Astrocyte (in vitro differentiated cells and primary cell): ENCODE measurements around the gene CPLX3. TPM values are rescaled to one million over a fixed set of nuclear protein-coding genes. Genes with fewer than 3 reads are reported as not detected.
A peak's percentile ranks its signal among the peaks of the same experiment; 100 is the strongest.

Experiments
- DNase-seq: peaks from one replicate; pipeline ENCODE4 v3.0.0-alpha.2; 2010; ENCODE audit warnings: low read depth
- FAIRE-seq: peaks from 2 replicates; lab custom pipeline; 2011; peaks lifted over from hg19 to GRCh38; lab: Jason Lieb, UNC
- H2AFZ ChIP-seq: 2 replicates; pipeline ENCODE4 v1.6.0; 2012; ENCODE audit warnings: low read depth, low read length, inconsistent platforms
- H3K27ac ChIP-seq: 2 replicates; pipeline ENCODE4 v1.5.1; 2011; ENCODE audit warnings: low read depth, low read length, inconsistent platforms
- H3K27me3 ChIP-seq: 2 replicates; pipeline ENCODE4 v1.6.0; 2011; ENCODE audit warnings: low read length, inconsistent platforms; ENCODE audit not compliant: insufficient read depth
- H3K36me3 ChIP-seq: 2 replicates; pipeline ENCODE4 v1.5.1; 2011; ENCODE audit warnings: low read length, inconsistent platforms; ENCODE audit not compliant: insufficient read depth
- H3K4me1 ChIP-seq: 2 replicates; pipeline ENCODE4 v1.5.1; 2011; ENCODE audit warnings: low read length, inconsistent platforms; ENCODE audit not compliant: insufficient read depth
- H3K4me2 ChIP-seq: 2 replicates; pipeline ENCODE4 v1.6.0; 2012; ENCODE audit warnings: low read length, inconsistent platforms
- H3K4me3 ChIP-seq: 2 replicates; pipeline ENCODE4 v1.5.1; 2011; ENCODE audit warnings: low read depth, mild to moderate bottlenecking, low read length, inconsistent platforms; ENCODE audit not compliant: insufficient read depth
- H3K79me2 ChIP-seq: 2 replicates; pipeline ENCODE4 v1.6.0; 2012; ENCODE audit warnings: mild to moderate bottlenecking, low read length, inconsistent platforms; ENCODE audit not compliant: insufficient read depth
- H3K9ac ChIP-seq: 2 replicates; pipeline ENCODE4 v1.6.0; 2012; ENCODE audit warnings: mild to moderate bottlenecking, low read length, inconsistent platforms
- H3K9me3 ChIP-seq: 2 replicates; pipeline ENCODE4 v1.5.1; 2012; ENCODE audit warnings: low read depth, mild to moderate bottlenecking, low read length, inconsistent platforms; ENCODE audit not compliant: insufficient read depth
- H4K20me1 ChIP-seq: 2 replicates; pipeline ENCODE4 v1.6.0; 2012; ENCODE audit warnings: low read length, inconsistent platforms; ENCODE audit not compliant: insufficient read depth
- H3K27ac Mint-ChIP-seq: one replicate; pipeline ENCODE4 v1.8.0; 2021; ENCODE audit warnings: mild to moderate bottlenecking, mixed read lengths; ENCODE audit not compliant: unreplicated experiment
- H3K27me3 Mint-ChIP-seq: one replicate; pipeline ENCODE4 v1.8.0; 2021; ENCODE audit warnings: low read depth, mixed read lengths; ENCODE audit not compliant: unreplicated experiment
- H3K36me3 Mint-ChIP-seq: one replicate; pipeline ENCODE4 v1.8.0; 2021; ENCODE audit warnings: low read depth, mixed read lengths; ENCODE audit not compliant: unreplicated experiment
- H3K4me1 Mint-ChIP-seq: one replicate; pipeline ENCODE4 v1.8.0; 2021; ENCODE audit warnings: low read depth, mixed read lengths; ENCODE audit not compliant: unreplicated experiment
- H3K4me3 Mint-ChIP-seq: one replicate; pipeline ENCODE4 v1.8.0; 2021; ENCODE audit warnings: mild to moderate bottlenecking, moderate library complexity, mixed read lengths; ENCODE audit not compliant: unreplicated experiment
- H3K9me3 Mint-ChIP-seq: one replicate; pipeline ENCODE4 v1.8.0; 2021; ENCODE audit warnings: mild to moderate bottlenecking, mixed read lengths; ENCODE audit not compliant: unreplicated experiment
- CTCF ChIP-seq: IDR thresholded peaks from 2 replicates; pipeline ENCODE4 v1.5.1; 2011; ENCODE audit warnings: low read depth, mild to moderate bottlenecking, inconsistent platforms, low read length, moderate library complexity; ENCODE audit not compliant: insufficient read depth
- EZH2 ChIP-seq: IDR thresholded peaks from 2 replicates; pipeline ENCODE4 v1.6.1; 2012; ENCODE audit warnings: mild to moderate bottlenecking, low read length, inconsistent platforms; ENCODE audit not compliant: insufficient read depth
- total RNA-seq: library from RNA; stranded (reverse); gene quantifications from 2 replicates; pipeline ENCODE4 v1.2.1, GENCODE V29; 2021

The CPLX3 gene
- total RNA-seq, 1 donor from 2014 or later = not detected

- Histone ChIP-seq H4K20me1 (peaks cover 94% of the 10 kb centered on the region), H3K4me1 (peaks cover 69% of the 10 kb centered on the region), H3K27me3 (no peaks in the 10 kb centered on the region), H3K4me3 (no peak overlapping the region), H2AFZ (peak overlapping the region; percentile 32), H3K4me2 (peak overlapping the region; percentile 71), H3K27ac (peak overlapping the region; percentile 85), H3K79me2 (peaks cover 94% of the 10 kb centered on the region), H3K9ac (peak overlapping the region; percentile 76), H3K36me3 (no peaks in the 10 kb centered on the region), H3K9me3 (no peaks in the 10 kb centered on the region)
- no peak for FAIRE-seq
- TF ChIP-seq CTCF (no peak), EZH2 (no peak)
- Mint-ChIP-seq H3K9me3 (no peaks in the 10 kb centered on the region), H3K36me3 (peaks cover 3% of the 10 kb centered on the region), H3K27ac (peak overlapping the region; percentile 77), H3K4me3 (no peak overlapping the region), H3K4me1 (peaks cover 42% of the 10 kb centered on the region), H3K27me3 (no peaks in the 10 kb centered on the region)
- DNase-seq = peak; percentile 91
These were observed 36.1 kb upstream of the CPLX3 start for GRCh38 chr15:74790080-74790916.

GRCh38 chr15:74791007-74791406 lies 35.4 kb upstream of the CPLX3 start:
- Mint-ChIP-seq H3K36me3 (peaks cover 3% of the 10 kb centered on the region), H3K4me3 (peak overlapping the region; percentile 6), H3K4me1 (peaks cover 42% of the 10 kb centered on the region), H3K9me3 (no peaks in the 10 kb centered on the region), H3K27me3 (no peaks in the 10 kb centered on the region), H3K27ac (peak overlapping the region; percentile 44)
- Histone ChIP-seq H3K36me3 (no peaks in the 10 kb centered on the region), H3K4me3 (no peak overlapping the region), H3K4me1 (peaks cover 69% of the 10 kb centered on the region), H3K9ac (peak overlapping the region; percentile 44), H3K27ac (peak overlapping the region; percentile 85), H2AFZ (no peak overlapping the region), H4K20me1 (peaks cover 94% of the 10 kb centered on the region), H3K79me2 (peaks cover 94% of the 10 kb centered on the region), H3K27me3 (no peaks in the 10 kb centered on the region), H3K4me2 (no peak overlapping the region), H3K9me3 (no peaks in the 10 kb centered on the region)
- DNase-seq (no peak), FAIRE-seq (no peak)
- no peak for TF ChIP-seq EZH2

GRCh38 chr15:74791667-74792066 lies 34.8 kb upstream of the CPLX3 start:
- peaks cover 66% of the 10 kb centered on the region for H3K4me1 ChIP-seq
- Mint-ChIP-seq H3K4me3 (peak overlapping the region; percentile 6), H3K27ac (peak overlapping the region; percentile 55), H3K27me3 (no peaks in the 10 kb centered on the region), H3K9me3 (no peaks in the 10 kb centered on the region), H3K36me3 (peaks cover 3% of the 10 kb centered on the region), H3K4me1 (peaks cover 42% of the 10 kb centered on the region)
- H3K79me2 ChIP-seq = peaks cover 94% of the 10 kb centered on the region
- peak overlapping the region; percentile 44 for H3K9ac ChIP-seq
- H2AFZ ChIP-seq = no peak overlapping the region
- TF ChIP-seq EZH2 = no peak
- TF ChIP-seq CTCF = no peak
- FAIRE-seq = no peak
- H3K36me3 ChIP-seq = no peaks in the 10 kb centered on the region
- no peaks in the 10 kb centered on the region for H3K9me3 ChIP-seq
- no peak overlapping the region for H3K4me2 ChIP-seq
- peaks cover 94% of the 10 kb centered on the region for H4K20me1 ChIP-seq
- DNase-seq = no peak
- H3K4me3 ChIP-seq = no peak overlapping the region
- no peak overlapping the region for H3K27ac ChIP-seq
- no peaks in the 10 kb centered on the region for H3K27me3 ChIP-seq
